ENCODE results near the gene GAB3. TPM values are rescaled to one million over a fixed set of nuclear protein-coding genes. Genes with fewer than 3 reads are reported as not detected.

GAB3 gene
- total RNA-seq, 1 experiment from 2014 or later: 0.69 TPM

- no peak overlapping the region for H3K27ac ChIP-seq (ENCODE audit: low read depth, low read length)
- no TSS peak for BruUV-seq (replicated peaks)
- ChIA-PET POLR2A (no interaction called here), CTCF (no interaction called here), RAD21 (ENCODE audit: low non-redundant PET in 1 of 2, low total read pairs in 2 of 2, uncharacterized antibody in 2 of 2, unreplicated experiment in 2 of 2) (no interaction called here)
- H3K4me1 ChIP-seq (ENCODE audit: control insufficient read depth in 1 of 2, insufficient read depth in 2 of 2, low read length in 2 of 2): no peaks in the 10 kb centered on the region
- ATAC-seq (no peak), DNase-seq (ENCODE audit: low read depth, low spot score) (no peak)
- H3K4me3 ChIP-seq (replicated peaks in 1 of 2; ENCODE audit: low read depth in 1 of 2, low read length in 2 of 2): no peak overlapping the region
- no peaks in the 10 kb centered on the region for H3K9me2 ChIP-seq (ENCODE audit: insufficient read depth)
- TF ChIP-seq ELF1 (IDR thresholded peaks at IDR 0.05; ENCODE audit: borderline replicate concordance, low read depth) (no peak), ZFX (IDR thresholded peaks at IDR 0.05) (no peak), SRF (IDR thresholded peaks at IDR 0.05; ENCODE audit: low read depth) (no peak), EZH2phosphoT487 (IDR thresholded peaks at IDR 0.05; ENCODE audit: borderline replicate concordance) (no peak), MAX (IDR thresholded peaks at IDR 0.05) (no peak)
- TF ChIP-seq, protein P1, sequence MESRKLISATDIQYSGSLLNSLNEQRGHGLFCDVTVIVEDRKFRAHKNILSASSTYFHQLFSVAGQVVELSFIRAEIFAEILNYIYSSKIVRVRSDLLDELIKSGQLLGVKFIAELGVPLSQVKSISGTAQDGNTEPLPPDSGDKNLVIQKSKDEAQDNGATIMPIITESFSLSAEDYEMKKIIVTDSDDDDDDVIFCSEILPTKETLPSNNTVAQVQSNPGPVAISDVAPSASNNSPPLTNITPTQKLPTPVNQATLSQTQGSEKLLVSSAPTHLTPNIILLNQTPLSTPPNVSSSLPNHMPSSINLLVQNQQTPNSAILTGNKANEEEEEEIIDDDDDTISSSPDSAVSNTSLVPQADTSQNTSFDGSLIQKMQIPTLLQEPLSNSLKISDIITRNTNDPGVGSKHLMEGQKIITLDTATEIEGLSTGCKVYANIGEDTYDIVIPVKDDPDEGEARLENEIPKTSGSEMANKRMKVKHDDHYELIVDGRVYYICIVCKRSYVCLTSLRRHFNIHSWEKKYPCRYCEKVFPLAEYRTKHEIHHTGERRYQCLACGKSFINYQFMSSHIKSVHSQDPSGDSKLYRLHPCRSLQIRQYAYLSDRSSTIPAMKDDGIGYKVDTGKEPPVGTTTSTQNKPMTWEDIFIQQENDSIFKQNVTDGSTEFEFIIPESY (IDR thresholded peaks at IDR 0.05; ENCODE audit: extremely low read depth, insufficient replicate concordance, low read length): no peak
- no peaks in the 10 kb centered on the region for H3K79me2 ChIP-seq (ENCODE audit: insufficient read depth, low read length)
- H4K20me1 ChIP-seq (ENCODE audit: insufficient read depth): no peaks in the 10 kb centered on the region
- no peak overlapping the region for H3K9ac ChIP-seq (ENCODE audit: low read length)
- H3K9me3 ChIP-seq (ENCODE audit: control insufficient read depth in 1 of 2, insufficient read depth in 1 of 2, low read depth in 1 of 2, low read length in 2 of 2): no peaks in the 10 kb centered on the region
- no peak overlapping the region for H3K4me2 ChIP-seq (ENCODE audit: low read length)
- intact Hi-C loops (cut with micrococcal nuclease): no loop called here
- no peaks in the 10 kb centered on the region for H3K27me3 ChIP-seq (ENCODE audit: insufficient read depth, low read length)
- no peak overlapping the region for H2AFZ ChIP-seq (ENCODE audit: low read depth, low read length, poor library complexity, severe bottlenecking)
- no peaks in the 10 kb centered on the region for H3K36me3 ChIP-seq (ENCODE audit: control insufficient read depth in 1 of 2, insufficient read depth in 2 of 2, low read length in 2 of 2)
Observed at GRCh38 chrX:154655346-154655745, 95.5 kb downstream of the GAB3 start.

DNA sequence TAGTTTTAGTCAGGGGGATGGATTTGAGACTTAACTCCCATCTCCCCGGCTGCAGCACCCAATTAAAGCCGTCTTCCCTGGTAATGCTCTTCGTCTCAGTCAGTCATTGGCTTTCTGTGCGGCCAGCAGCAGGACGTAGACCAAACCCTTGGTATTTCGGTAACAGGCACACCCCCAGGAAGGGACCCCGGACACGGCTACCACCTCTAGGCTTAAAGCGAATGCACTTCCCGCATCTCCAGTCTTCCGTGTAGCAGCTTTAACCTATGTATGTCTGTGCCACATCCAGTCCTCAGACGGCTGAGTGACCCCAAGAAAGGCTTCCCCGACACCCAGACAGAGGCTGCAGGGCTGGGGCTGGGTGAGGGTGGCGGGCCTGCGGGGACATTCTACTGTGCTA, 96.0 kb downstream of the GAB3 start:
- no peak overlapping the region for H3K9ac ChIP-seq (ENCODE audit: low read length)
- no peaks in the 10 kb centered on the region for H3K27me3 ChIP-seq (ENCODE audit: insufficient read depth, low read length)
- no peaks in the 10 kb centered on the region for H3K36me3 ChIP-seq (ENCODE audit: control insufficient read depth in 1 of 2, insufficient read depth in 2 of 2, low read length in 2 of 2)
- TF ChIP-seq POLR2A (IDR thresholded peaks at IDR 0.05; ENCODE audit: borderline replicate concordance, extremely low read depth, insufficient read depth, insufficient read length): no peak
- no peak for TF ChIP-seq CTCF (IDR thresholded peaks at IDR 0.05 in 2 of 3, conservative IDR thresholded peaks at IDR 0.05 in 1 of 3; ENCODE audit: borderline replicate concordance in 1 of 3, insufficient read depth in 1 of 3, low read depth in 2 of 3, low read length in 2 of 3)
- no peak for TF ChIP-seq SRF (IDR thresholded peaks at IDR 0.05; ENCODE audit: low read depth)
- no peak for TF ChIP-seq EZH2phosphoT487 (IDR thresholded peaks at IDR 0.05; ENCODE audit: borderline replicate concordance)
- TF ChIP-seq POLR2AphosphoS5 (IDR thresholded peaks at IDR 0.05; ENCODE audit: low read depth, low read length): no peak
- no peak for DNase-seq (ENCODE audit: low read depth, low spot score)
- H3K79me2 ChIP-seq (ENCODE audit: insufficient read depth, low read length): no peaks in the 10 kb centered on the region
- H2AFZ ChIP-seq (ENCODE audit: low read depth, low read length, poor library complexity, severe bottlenecking): no peak overlapping the region
- POLR2A ChIA-PET: no interaction called here
- no peaks in the 10 kb centered on the region for H4K20me1 ChIP-seq (ENCODE audit: insufficient read depth)
- H3K4me3 ChIP-seq (replicated peaks in 1 of 2; ENCODE audit: low read depth in 1 of 2, low read length in 2 of 2): no peak overlapping the region
- no TSS peak for BruUV-seq (replicated peaks)
- no peak overlapping the region for H3K4me2 ChIP-seq (ENCODE audit: low read length)
- CTCF ChIA-PET: no interaction called here
- intact Hi-C loops (cut with micrococcal nuclease): no loop called here
- no peak overlapping the region for H3K27ac ChIP-seq (ENCODE audit: low read depth, low read length)
- ATAC-seq: no peak
- H3K9me3 ChIP-seq (ENCODE audit: control insufficient read depth in 1 of 2, insufficient read depth in 1 of 2, low read depth in 1 of 2, low read length in 2 of 2): no peaks in the 10 kb centered on the region
- RAD21 ChIA-PET (ENCODE audit: low non-redundant PET in 1 of 2, low total read pairs in 2 of 2, uncharacterized antibody in 2 of 2, unreplicated experiment in 2 of 2): no interaction called here
- H3K9me2 ChIP-seq (ENCODE audit: insufficient read depth): no peaks in the 10 kb centered on the region
- no peaks in the 10 kb centered on the region for H3K4me1 ChIP-seq (ENCODE audit: control insufficient read depth in 1 of 2, insufficient read depth in 2 of 2, low read length in 2 of 2)

All from HCT116 (cell line).